ENCODE results near the gene GMPPB. TPM values are rescaled to one million over a fixed set of nuclear protein-coding genes. Genes with fewer than 3 reads are reported as not detected.

Gene GMPPB
- polyA plus RNA-seq, 1 donor from 2014 or later, result 27.5 TPM

GRCh38 chr3:49721896-49722781 lies 1.6 kb downstream of the GMPPB start:
- Mint-ChIP-seq H3K4me1 (peaks cover 22 to 39% (median 27%) of the 10 kb centered on the region in 3 donors), H3K36me3 (no peaks in the 10 kb centered on the region), H3K27me3 (no peaks in the 10 kb centered on the region)

GRCh38 chr3:49721596-49721895 lies 2.2 kb downstream of the GMPPB start:
- Mint-ChIP-seq H3K4me1 (peaks cover 21 to 35% (median 23%) of the 10 kb centered on the region in 3 donors), H3K4me3 (peak overlapping the region in 1 of 4 donors; percentile 93), H3K27ac (peak overlapping the region; percentile 81 to 100 (median 94)), H3K36me3 (no peaks in the 10 kb centered on the region), H3K27me3 (no peaks in the 10 kb centered on the region), H3K9me3 (no peaks in the 10 kb centered on the region)

More at GRCh38 chr3:49721896-49722781, 1.6 kb downstream of the GMPPB start:
- no peaks in the 10 kb centered on the region for H3K9me3 Mint-ChIP-seq
- peak overlapping the region; percentile 100 for H3K27ac Mint-ChIP-seq
- H3K4me3 Mint-ChIP-seq, result peak overlapping the region; percentile 84 to 99 (median 92)

- Mint-ChIP-seq H3K4me1 (peaks cover 21 to 35% (median 21%) of the 10 kb centered on the region in 3 donors), H3K9me3 (no peaks in the 10 kb centered on the region), H3K27ac (peak overlapping the region; percentile 81 to 100 (median 94)), H3K4me3 (peak overlapping the region in 3 of 4 donors; percentile 47 to 93 (median 50)), H3K27me3 (no peaks in the 10 kb centered on the region), H3K36me3 (no peaks in the 10 kb centered on the region)
These were observed 2.7 kb downstream of the GMPPB start for GRCh38 chr3:49720855-49721595.

GRCh38 chr3:49719214-49719884 lies 4.4 kb downstream of the GMPPB start, which contains the start of gene AMIGO3:
Gene AMIGO3 (minus strand): TSS chr3:49719684. CDS start chr3:49719465, 219 bp downstream.
- no peaks in the 10 kb centered on the region for H3K9me3 Mint-ChIP-seq
- peak within 1 kb of the TSS; percentile 90 to 97 (median 95) for H3K4me3 Mint-ChIP-seq
- peaks cover 12 to 20% (median 15%) of the 10 kb centered on the region in 3 donors for H3K4me1 Mint-ChIP-seq
- no peaks in the 10 kb centered on the region for H3K27me3 Mint-ChIP-seq
- H3K27ac Mint-ChIP-seq, result peak within 1 kb of the TSS; percentile 71 to 97 (median 94)
- no peaks in the 10 kb centered on the region for H3K36me3 Mint-ChIP-seq

GRCh38 chr3:49718858-49719213 lies 4.9 kb downstream of the GMPPB start:
- no peaks in the 10 kb centered on the region for H3K27me3 Mint-ChIP-seq
- peak overlapping the region; percentile 71 to 97 (median 94) for H3K27ac Mint-ChIP-seq
- no peaks in the 10 kb centered on the region for H3K9me3 Mint-ChIP-seq
- H3K36me3 Mint-ChIP-seq, result no peaks in the 10 kb centered on the region
- peaks cover 12 to 15% (median 13%) of the 10 kb centered on the region in 3 donors for H3K4me1 Mint-ChIP-seq
- H3K4me3 Mint-ChIP-seq, result peak overlapping the region; percentile 90 to 97 (median 95)

- Mint-ChIP-seq H3K4me1 (peaks cover 11 to 13% (median 12%) of the 10 kb centered on the region in 3 donors), H3K4me3 (peak overlapping the region; percentile 90 to 97 (median 95)), H3K36me3 (no peaks in the 10 kb centered on the region), H3K27me3 (no peaks in the 10 kb centered on the region), H3K9me3 (no peaks in the 10 kb centered on the region), H3K27ac (peak overlapping the region in 2 of 3 donors; percentile 94 to 97)
These were observed 5.5 kb downstream of the GMPPB start for GRCh38 chr3:49717959-49718857.

GRCh38 chr3:49717211-49717958 lies 6.4 kb downstream of the GMPPB start:
- no peaks in the 10 kb centered on the region for H3K27me3 Mint-ChIP-seq
- H3K9me3 Mint-ChIP-seq, result no peaks in the 10 kb centered on the region
- H3K36me3 Mint-ChIP-seq, result no peaks in the 10 kb centered on the region
- H3K4me1 Mint-ChIP-seq, result peaks cover 7 to 12% (median 8%) of the 10 kb centered on the region in 3 donors
- no peak overlapping the region for H3K27ac Mint-ChIP-seq
- H3K4me3 Mint-ChIP-seq, result peak overlapping the region in 3 of 4 donors; percentile 60 to 83 (median 78)

GRCh38 chr3:49716691-49717210 lies 7.0 kb downstream of the GMPPB start:
- Mint-ChIP-seq H3K27ac (peak overlapping the region in 1 of 3 donors; percentile 62), H3K4me1 (peaks cover 8 to 12% (median 8%) of the 10 kb centered on the region in 3 donors), H3K9me3 (no peaks in the 10 kb centered on the region), H3K4me3 (peak overlapping the region in 1 of 4 donors; percentile 53), H3K36me3 (peaks cover under 1% of the 10 kb centered on the region), H3K27me3 (no peaks in the 10 kb centered on the region)

- no peaks in the 10 kb centered on the region for H3K27me3 Mint-ChIP-seq
- H3K4me3 Mint-ChIP-seq, result peak overlapping the region in 1 of 4 donors; percentile 53
These were observed 7.6 kb downstream of the GMPPB start for GRCh38 chr3:49716169-49716568.

GRCh38 chr3:49715611-49716121 lies 8.1 kb downstream of the GMPPB start:
- Mint-ChIP-seq H3K9me3 (no peaks in the 10 kb centered on the region), H3K27me3 (no peaks in the 10 kb centered on the region), H3K4me3 (peak overlapping the region in 1 of 4 donors; percentile 53), H3K4me1 (peaks cover 8 to 12% (median 9%) of the 10 kb centered on the region in 3 donors), H3K36me3 (peaks cover 1% of the 10 kb centered on the region), H3K27ac (peak overlapping the region in 1 of 3 donors; percentile 62)

More at GRCh38 chr3:49716169-49716568, 7.6 kb downstream of the GMPPB start:
- Mint-ChIP-seq H3K9me3 (no peaks in the 10 kb centered on the region), H3K4me1 (peaks cover 8 to 12% (median 9%) of the 10 kb centered on the region in 3 donors), H3K27ac (peak overlapping the region in 1 of 3 donors; percentile 62), H3K36me3 (peaks cover 1% of the 10 kb centered on the region)

GRCh38 chr3:49714728-49715550 lies 8.8 kb downstream of the GMPPB start:
- H3K27ac Mint-ChIP-seq, result peak overlapping the region in 1 of 3 donors; percentile 62
- no peaks in the 10 kb centered on the region for H3K9me3 Mint-ChIP-seq
- no peaks in the 10 kb centered on the region for H3K27me3 Mint-ChIP-seq
- H3K4me3 Mint-ChIP-seq, result peak overlapping the region in 2 of 4 donors; percentile 17 to 28
- peaks cover 2% of the 10 kb centered on the region for H3K36me3 Mint-ChIP-seq
- peaks cover 8 to 12% (median 9%) of the 10 kb centered on the region in 3 donors for H3K4me1 Mint-ChIP-seq

Measured in IgD-negative memory B cell (primary cell).